ENCODE measurements around the gene C3orf62.

Gene C3orf62

GRCh38 chr3:49265661-49266386, 11.2 kb downstream of the C3orf62 start:
- Mint-ChIP-seq H3K9me3 (no peaks in the 10 kb centered on the region), H3K27ac (peak overlapping the region in 1 of 3 experiments; percentile 85), H3K4me3 (no peak overlapping the region), H3K36me3 (ENCODE audit: low read depth) (peaks cover 11% of the 10 kb centered on the region), H3K27me3 (ENCODE audit: low read depth) (no peaks in the 10 kb centered on the region), H3K4me1 (peaks cover 13% of the 10 kb centered on the region)
- no peak for TF ChIP-seq CTCF (IDR thresholded peaks at IDR 0.05; ENCODE audit: unreplicated experiment in 3 of 3)

- no peaks in the 10 kb centered on the region for H3K27me3 Mint-ChIP-seq (ENCODE audit: low read depth)
- no peak overlapping the region for H3K27ac Mint-ChIP-seq
- peaks cover 6% of the 10 kb centered on the region for H3K36me3 Mint-ChIP-seq (ENCODE audit: low read depth)
- no peak for TF ChIP-seq CTCF (IDR thresholded peaks at IDR 0.05; ENCODE audit: unreplicated experiment in 3 of 3)
- no peak overlapping the region for H3K4me3 Mint-ChIP-seq
- no peaks in the 10 kb centered on the region for H3K9me3 Mint-ChIP-seq
- peaks cover 17% of the 10 kb centered on the region for H3K4me1 Mint-ChIP-seq
These were observed 13.7 kb downstream of the C3orf62 start for GRCh38 chr3:49263159-49263889.

GRCh38 chr3:49260806-49261324, 16.2 kb downstream of the C3orf62 start:
- no peaks in the 10 kb centered on the region for H3K27me3 Mint-ChIP-seq (ENCODE audit: low read depth)
- H3K27ac Mint-ChIP-seq = peak overlapping the region; percentile 84 to 99 (median 97)
- no peak overlapping the region for H3K4me3 Mint-ChIP-seq
- TF ChIP-seq CTCF (IDR thresholded peaks at IDR 0.05; ENCODE audit: unreplicated experiment in 3 of 3) = no peak
- peaks cover 3% of the 10 kb centered on the region for H3K36me3 Mint-ChIP-seq (ENCODE audit: low read depth)
- H3K9me3 Mint-ChIP-seq = no peaks in the 10 kb centered on the region
- peaks cover 20% of the 10 kb centered on the region for H3K4me1 Mint-ChIP-seq

GRCh38 chr3:49257187-49257586, 19.8 kb downstream of the C3orf62 start:
- Mint-ChIP-seq H3K4me3 (no peak overlapping the region), H3K4me1 (peaks cover 25% of the 10 kb centered on the region), H3K27me3 (ENCODE audit: low read depth) (peaks cover 4% of the 10 kb centered on the region), H3K36me3 (ENCODE audit: low read depth) (no peaks in the 10 kb centered on the region), H3K9me3 (no peaks in the 10 kb centered on the region), H3K27ac (peak overlapping the region in 2 of 3 experiments; percentile 39 to 76)
- TF ChIP-seq CTCF (IDR thresholded peaks at IDR 0.05; ENCODE audit: unreplicated experiment in 3 of 3) = no peak

GRCh38 chr3:49255718-49256511, 21.1 kb downstream of the C3orf62 start:
- Mint-ChIP-seq H3K27ac (peak overlapping the region in 2 of 3 experiments; percentile 70 to 76), H3K27me3 (ENCODE audit: low read depth) (peaks cover 4% of the 10 kb centered on the region), H3K4me3 (no peak overlapping the region), H3K4me1 (peaks cover 22% of the 10 kb centered on the region), H3K9me3 (no peaks in the 10 kb centered on the region), H3K36me3 (ENCODE audit: low read depth) (no peaks in the 10 kb centered on the region)
- no peak for TF ChIP-seq CTCF (IDR thresholded peaks at IDR 0.05; ENCODE audit: unreplicated experiment in 3 of 3)

All from nephron (organoid).